C1 segment of cervical spinal cord (tissue), 14 donors: ENCODE data around the gene LRRC1.
A peak's percentile ranks its signal among the peaks of the same experiment; 100 is the strongest.

Experiments
- DNase-seq, 14 donors: peaks; one replicate each; lab custom pipeline; 2025; lab: John Stamatoyannopoulos, UW

Gene LRRC1

DNA sequence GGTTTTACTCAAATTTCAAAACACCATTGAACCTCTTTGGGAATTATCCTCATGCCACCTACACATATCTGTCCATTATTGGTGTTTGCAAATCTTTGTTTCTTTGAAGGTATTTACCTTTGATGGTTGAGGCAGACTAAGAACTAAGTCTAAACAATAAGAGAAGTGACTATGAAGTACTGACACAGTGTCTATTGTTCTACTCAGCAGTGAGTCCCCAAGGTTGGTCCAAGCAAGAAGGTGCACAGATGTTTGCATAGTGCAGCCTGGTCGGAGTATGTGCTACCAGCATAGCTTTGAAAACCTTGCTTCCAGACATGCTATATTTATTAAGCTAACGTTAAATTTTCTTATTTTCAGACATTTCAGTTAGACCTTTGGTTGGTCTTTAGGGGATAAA is 19.5 kb downstream of the LRRC1 start:
- DNase-seq, result no peak

DNA sequence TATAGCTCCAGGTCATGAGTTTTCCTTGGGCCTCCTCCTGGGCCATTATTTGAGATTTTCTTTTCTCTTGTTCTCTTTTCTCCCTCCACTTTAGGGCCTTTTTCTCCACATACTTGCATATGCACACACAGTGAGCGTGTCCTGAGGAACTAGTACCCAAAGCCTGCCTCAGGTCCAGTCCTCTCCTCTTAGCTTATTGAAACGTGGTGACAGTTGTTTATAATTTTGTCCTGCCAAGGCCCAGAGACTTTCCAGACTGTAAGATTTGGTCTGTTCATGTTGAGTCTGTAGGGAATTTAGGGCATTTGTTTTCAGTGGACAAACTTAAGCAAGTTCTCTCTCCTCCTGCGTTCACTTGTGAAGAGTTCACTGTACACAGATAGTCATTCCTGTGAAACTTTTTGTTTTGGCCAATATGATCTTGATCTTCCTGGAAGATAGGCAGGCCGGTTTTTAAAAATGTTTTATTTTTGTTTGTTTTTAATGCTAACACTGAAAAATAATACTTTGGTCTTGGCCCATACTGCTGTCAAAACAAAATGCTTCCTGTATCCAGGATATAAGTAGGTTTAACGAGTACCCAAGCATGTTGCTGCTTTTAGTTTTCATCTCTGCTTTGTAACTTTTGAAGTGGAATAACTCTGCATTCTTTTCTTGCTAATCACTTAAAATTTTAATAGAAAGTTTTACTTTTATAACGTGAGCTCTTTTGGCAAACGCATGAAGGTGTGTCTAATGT is 20.7 kb downstream of the LRRC1 start:
- no peak for DNase-seq

DNA sequence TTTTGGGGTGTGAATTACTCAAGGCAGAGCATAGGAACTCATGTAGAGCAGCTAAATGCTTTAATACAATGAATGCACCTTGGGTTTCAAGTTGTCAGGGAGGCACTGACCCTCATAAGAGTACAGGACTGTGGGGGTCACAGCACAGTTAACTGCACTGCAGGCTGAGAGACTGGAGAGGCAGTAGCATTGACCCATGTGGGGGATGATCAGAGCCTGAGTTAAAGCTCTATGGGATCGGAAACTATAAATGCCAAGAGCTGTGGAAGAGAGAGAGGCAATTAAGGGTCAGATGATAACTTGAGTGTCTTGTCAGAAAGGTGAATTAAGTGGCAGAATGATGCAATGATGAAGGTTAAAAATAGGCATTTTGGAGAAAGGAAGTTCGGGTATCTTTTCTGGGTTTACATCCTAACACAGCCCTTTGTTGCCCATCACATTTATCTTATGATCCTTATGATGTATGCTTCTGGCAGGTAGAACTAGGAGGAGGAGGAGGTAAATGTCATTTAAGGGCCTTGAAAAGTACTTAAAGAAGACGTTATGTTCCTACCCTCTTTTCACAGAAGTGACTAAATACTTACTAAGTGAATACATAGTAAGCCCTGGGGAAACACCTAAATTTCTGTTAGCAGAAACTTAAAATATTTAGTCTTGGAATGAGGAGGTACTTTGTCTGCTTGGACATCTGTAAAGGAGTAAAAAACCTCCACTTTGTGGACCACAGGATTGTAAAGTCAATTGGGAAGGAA is 24.2 kb downstream of the LRRC1 start:
- DNase-seq, result no peak

DNA sequence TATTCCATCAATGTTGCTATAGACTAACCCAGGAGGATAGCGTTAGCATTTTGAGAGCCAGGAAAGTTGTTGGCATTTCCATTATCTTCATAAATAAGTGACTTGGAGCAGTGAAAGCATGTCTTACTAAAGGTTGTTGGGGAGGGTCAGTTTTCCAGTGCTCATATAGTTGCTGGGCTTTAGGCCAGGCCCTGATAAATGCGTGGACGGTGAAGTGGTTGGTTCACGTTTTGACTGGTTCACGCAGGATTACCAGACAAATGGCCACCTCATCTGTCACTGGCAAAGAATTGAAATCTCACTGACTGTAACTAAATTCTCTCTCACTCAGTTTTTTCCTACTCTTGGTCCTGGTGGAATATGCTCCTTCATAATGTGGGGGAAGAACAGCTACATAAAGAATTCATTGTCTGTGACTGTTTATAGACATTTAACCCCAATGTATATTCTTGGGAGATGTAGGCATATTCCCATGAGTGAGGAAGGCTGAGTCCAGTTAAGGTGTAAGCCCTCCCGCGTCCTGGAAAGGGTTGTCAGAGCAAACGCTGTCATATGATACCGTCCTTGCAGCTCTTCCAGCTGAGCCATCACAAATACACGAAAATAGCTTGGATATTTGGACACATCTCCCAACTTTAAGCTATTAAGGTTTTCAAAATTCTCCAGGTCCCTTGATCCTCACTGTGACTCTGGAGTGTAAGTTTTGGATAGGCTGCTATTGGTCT is 27.8 kb downstream of the LRRC1 start:
- no peak for DNase-seq

DNA sequence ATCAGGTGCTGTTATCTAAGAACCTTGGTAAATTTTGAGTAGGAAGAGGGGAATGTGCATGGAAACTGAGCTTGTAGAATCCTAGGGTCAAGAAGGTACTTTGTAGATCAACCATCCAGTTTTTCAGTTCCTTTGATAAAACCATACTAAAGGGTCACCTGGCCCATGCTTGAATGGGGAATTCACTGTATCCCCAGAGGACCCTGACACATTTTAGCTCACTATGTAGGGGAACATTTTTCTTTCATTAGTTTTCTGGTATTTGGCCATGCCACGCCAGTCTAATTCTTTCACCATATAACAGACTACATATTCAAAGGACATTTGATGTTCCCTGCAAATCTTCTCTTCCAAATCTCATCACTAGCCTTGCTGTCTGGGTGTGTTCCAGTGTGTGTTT is 29.9 kb downstream of the LRRC1 start:
- no peak for DNase-seq

DNA sequence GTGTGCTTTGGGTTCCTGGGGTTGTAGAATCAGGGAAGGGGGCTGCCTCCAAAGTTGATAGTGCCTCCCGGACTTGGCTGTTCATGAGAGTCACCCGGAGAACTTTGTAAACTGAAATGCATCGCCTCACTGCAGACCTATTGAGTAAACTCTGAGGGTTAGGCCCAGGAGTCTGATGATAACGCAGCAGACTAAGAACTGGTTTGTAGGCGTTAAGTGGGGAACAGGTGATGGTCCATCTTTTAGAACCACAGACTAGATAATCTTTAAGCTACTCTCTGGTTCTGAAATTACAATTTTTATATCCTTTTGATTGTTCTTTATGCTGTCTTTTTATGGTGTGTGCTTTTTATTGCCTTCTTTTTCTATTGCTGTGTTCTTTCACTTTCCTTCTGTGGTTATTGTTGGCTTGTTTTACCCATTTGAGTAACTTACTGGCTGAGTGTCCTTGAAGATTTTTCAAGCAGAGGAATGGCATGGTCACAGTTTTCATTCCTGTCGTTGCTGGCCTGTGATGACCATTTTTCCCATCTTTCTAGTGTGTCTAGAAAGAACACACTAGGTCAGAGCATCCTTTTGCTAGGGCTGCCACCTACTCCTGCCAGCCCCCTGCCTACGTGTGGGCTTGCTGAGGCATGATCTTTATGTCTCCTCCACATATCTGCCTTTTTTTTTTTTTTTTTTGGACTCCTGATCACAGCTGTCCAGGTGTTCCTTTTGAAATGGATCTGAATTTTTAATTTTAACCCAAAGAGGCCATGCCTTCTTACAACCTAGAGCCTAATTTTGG is 30.9 kb downstream of the LRRC1 start:
- no peak for DNase-seq

DNA sequence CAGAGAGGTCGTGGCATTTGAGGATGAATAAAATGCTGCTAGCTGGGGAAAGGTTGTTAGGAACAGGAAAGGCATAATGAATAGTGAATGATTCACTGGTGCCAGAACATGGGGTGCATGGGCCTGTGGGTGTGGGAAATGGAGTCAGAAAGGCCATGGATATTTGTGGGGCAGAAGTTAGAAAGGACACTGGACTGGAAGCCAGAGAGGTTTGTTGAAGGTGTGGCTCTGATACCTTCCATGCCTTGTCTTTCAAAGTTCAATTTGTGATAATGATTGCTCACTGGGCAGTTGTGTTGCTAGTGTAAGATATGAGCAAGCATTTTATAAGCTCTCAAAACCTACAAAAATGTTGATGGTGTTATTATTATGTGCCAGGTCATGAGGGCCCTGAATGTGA is 32.7 kb downstream of the LRRC1 start:
- DNase-seq, result peak in 1 of 14 donors; percentile 13

DNA sequence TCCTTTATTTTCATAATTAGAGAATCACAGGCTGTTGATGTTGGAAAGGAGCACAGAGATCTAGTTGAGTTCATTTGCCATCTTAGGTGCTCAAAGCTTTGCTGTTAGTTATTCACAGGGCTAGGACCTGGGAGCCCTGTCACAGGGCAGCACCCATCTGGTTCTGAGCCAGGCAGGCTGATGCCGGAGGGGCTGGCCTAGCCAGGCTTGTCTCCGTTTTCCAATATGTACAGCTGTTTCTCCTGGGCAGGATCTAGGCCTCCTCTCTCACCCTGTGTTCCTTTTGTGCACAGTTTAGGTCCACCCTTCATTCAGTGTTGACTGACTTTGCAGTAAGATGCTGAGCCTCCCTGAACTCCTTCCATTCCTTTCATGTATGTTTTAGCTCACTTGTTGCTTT is 33.4 kb downstream of the LRRC1 start:
- DNase-seq, result no peak

DNA sequence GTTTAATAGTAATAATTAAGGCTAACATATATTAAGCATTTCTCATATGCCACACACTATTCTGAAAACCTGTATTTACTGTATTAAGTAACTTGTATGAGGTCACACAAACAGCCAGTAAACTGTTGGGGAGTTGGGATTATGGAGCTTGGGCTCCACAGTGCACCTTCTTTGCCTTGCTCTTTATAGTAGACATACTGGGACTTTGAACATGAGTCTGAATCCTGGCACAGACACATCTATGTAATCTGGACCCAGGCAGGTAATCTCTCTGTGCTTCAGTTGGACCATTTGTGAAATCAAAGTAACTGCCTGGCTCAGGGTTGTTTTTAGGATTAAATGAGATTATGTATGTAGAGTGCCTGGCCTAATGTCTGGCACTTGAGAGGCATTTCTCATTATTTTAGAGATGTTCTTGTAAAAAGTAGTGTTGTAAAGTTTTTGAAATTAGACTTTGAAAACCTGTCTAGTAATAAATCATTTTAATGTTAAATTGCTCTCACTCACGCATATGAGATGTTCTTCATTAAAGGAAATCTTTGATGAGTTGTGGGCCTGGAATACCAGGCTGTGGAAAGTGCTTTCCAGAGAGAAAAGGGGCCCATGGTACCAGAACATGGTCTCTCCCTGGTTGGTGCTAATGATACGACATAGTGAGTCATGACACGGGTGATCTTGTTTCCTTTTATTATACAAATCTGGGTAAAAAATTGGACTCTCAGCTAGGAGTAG is 34.3 kb downstream of the LRRC1 start:
- DNase-seq, result no peak

DNA sequence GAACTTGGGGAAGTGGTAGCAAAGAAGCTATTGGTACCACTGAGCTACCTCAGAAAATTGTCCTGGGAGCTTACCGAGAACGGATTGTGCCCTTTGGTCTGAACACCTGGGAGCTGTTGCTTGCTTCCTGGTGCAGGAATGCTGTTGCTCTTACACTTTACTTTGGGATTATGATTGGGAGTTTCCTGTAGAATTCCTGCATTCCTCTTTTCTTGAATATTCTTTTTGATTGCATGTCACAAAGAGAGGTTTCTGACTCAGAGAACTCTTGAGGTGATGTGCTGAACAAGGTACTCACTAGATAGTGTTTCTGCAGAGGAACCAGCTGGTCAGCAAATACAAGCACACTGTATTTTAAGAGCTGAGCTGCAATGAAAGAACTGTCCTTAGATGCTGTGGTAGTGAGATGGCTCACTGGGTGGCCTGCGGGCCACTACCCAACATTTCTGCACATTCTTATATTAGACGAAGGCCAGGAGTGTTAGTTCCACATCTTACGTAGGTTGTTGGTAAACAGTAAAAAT is 35.0 kb downstream of the LRRC1 start:
- DNase-seq, result no peak

DNA sequence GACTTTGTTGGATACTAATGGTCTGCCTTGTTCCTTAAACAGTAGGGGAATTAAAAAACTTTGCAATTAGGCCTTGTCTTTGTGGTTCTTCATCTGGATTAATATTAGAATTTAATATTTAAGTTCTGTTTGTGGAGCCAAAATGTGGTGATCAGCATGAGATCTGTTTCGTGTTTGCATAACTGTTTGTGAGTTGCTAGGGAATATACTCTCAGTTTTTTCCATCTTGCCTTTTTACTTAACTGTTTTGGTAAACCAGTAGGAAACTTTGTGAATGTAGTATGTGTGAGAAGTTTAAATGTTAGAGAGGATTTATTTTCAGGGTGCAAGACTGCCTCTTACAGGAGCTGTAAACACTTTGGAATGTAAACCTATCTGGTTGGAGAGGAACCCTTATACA is 35.6 kb downstream of the LRRC1 start:
- DNase-seq, result no peak

DNA sequence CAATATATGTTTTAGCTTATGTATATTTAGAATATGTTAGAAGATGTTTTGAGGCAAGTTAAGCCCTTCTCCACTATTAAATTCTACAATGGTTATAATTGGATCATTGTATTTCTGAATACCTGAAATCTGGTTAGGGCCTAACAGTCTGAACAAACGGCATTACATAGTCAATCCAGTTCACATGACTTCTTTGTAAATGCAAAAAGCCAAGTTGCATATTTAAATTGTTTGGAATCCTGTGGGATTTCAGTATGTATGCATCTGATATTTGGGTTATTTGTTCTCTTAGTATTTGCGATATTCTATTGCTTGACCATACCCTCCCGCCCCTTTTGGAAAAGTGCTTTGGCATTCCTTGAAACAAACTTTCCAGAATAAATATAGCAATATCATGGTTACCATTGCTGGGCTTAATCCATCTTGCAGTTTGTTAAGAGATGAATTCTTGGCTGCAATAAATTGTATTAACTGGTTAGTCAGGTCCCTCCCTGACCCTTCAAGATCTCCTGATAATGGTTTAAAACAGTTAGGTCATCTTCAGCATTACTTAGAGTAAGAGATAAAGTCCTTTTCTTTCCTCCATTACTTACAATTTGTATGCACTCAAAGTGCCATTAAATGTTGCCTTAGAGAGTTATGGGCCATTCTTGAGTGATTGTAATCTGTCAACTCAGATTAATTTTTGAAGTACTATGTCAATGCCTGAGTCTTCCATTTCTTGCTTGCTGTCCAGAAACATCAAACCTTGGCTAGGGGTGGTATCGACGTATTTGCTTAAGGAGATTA is 36.5 kb downstream of the LRRC1 start:
- DNase-seq, result no peak

DNA sequence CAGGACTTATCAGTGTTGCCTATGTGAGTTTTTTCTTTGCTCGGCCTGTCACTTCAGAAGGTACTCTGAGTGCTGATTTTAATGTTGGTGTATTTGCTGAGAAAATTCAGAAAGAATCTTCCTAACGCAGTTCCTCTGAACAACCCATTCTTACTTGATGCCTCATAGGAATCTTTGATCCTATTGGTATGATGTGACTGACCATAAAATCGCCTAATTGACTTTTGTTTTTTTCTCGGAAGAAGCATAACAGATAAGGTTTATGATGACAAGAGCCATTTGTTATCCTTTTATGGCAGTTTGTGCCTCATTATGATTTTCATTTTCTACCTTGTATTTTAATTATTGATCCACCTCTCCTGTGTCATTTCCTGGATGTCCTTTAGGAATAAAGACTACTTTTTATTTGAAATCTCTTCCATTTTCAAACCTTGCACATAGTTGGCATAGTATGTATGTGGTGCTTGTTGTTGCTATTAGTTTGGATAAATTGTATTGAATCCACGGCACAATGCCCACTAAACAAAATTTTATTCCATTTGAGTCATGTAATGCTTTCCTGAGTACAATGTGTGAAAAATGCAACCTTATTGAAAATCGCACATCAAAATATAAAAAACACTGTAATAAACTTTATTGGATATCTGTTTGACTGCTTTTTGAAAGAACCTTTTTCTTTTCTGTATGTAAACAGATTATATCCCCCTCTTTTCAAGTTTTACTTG is 37.3 kb downstream of the LRRC1 start:
- no peak for DNase-seq

DNA sequence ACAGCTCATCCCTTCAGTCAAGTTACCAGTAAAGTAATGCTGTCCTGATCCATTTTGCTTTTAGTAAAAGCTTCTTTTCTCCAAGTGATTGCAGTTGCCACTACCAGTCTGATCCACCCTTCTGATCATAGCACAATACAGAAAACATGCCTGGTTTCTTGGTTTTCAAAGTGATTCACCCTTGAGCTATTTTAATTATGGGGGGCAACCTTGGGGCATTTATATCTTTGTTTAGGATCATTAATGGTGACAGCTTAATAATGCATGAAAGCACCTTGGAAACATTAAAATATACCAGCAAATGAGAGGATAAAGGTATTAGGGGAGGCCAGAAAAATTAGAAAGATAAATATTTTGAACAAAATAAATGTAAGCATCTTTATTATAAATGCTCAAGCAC is 38.4 kb downstream of the LRRC1 start:
- no peak for DNase-seq

DNA sequence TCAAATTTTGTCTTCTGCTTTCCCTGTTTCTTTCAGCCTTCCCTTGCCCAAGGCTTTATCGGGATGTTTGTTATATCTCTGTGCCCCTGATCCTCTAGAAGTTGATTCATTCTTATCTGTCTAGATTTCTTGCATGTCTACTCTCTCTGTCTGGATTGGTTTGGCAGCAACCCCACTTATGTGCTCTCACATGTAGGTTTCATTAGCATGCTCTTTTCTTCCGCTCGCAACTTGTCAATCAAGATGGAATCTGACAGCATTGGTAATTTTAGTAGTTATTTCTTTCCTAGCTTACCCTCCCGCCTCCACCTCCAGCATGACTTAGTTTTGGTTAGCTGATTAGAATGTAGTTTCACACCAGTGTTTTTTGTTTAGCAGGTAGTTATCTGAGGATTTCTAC is 39.3 kb downstream of the LRRC1 start:
- DNase-seq, result no peak

DNA sequence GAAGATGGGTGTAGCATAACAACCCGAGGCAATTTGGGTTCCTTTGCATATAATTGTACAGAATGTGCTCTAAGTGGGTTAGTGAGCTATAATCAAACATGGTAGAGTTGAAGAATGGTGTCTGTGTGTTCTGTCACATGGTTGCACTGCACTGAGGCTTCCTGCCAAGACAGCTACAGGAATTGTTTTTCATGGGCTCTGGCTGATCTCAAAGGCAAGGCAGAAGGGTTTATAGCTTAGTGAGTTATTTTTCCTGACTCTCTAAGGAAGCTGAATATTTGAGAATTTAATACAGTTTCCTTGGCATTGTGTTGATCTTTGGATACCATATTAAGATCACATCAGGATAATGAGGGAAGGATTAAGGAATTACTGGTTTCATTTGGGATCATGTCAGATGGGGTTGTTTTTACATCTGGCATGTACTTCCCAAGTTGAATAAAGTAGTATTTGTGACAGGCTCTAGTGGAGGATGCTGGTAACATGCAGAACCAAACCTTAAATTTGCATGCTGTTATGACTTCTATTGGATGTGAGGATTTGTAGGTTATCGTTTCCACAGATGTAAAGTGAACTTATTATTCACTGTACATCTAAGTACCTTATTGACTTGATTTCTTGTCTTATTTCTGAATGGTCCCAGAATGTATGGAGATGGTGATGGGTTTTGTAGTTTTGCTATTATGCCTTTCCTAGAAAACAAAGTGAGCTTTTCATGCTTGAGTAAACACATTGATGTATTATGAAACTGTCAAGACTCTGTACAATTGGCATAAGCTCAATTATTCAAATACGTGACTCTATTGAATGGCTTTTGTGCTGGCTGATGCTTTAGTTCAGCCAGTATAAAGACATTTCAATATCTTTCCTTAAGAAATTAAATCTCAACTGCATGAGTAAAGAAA is 43.3 kb downstream of the LRRC1 start:
- DNase-seq, result peak in 12 of 14 donors; percentile 5 to 58 (median 43)

DNA sequence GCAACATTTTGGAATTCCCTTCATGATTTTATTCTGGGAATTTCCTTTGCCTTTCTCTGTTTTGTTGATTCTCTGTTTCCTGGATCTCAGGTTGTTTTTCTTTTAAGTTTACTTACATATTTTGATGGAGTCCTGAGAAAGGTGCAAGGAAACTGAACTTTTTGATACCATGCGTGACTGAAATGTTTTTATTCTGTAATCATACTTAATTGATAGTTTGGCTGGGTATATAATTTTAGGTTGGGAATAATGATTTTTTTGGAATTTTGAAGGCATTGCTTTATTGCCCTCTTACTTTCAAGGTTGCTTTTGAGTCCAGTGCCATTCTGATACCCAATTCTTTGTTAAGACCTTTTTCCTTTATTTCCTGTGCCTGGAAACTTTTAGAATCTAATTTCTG is 45.2 kb downstream of the LRRC1 start:
- no peak for DNase-seq
